Anterior cingulate cortex (tissue), 58 donors: ENCODE measurements around the gene HNRNPA3.
"Not testable (repeated sequence)": the region's sequence is repeated elsewhere in the genome, so short reads cannot be mapped to it uniquely, and the experiment has no call there.

Experiments used
- DNase-seq, 58 donors: peaks; one replicate each; lab custom pipeline; 2025; lab: John Stamatoyannopoulos, UW

The HNRNPA3 gene

DNA sequence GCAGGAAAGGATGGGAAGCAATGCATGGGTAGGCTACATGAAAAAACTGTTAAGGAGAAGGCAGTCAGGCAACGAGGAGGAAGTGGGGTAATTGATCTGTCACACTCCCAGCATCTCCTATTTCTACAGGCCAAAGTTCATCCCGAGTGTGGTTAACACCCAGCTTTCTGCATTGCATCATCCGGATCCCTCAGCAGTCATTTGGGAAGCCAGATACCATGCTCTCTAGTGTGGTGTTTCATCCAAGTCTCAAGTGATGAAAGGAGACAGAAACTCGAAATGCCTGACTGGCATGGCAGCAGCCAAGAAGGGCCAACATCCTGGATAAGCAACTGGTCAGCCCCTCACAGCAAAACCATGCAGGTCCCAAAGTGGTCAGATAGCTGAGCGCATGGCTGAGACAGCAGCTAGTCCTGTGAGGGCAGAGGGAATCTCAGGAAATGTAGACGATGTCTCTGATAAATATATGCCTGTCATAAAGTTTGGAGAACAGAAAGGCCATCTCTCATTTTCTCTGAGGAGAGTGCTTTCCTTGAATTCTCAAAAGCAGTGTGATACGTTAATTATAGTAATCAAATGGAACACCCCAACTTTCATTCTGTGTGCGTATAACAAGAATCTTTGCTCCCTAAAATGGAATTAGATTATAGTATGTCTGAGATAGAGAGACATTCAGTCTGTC lies 24.8 kb upstream of the HNRNPA3 start:
- no peak for DNase-seq

DNA sequence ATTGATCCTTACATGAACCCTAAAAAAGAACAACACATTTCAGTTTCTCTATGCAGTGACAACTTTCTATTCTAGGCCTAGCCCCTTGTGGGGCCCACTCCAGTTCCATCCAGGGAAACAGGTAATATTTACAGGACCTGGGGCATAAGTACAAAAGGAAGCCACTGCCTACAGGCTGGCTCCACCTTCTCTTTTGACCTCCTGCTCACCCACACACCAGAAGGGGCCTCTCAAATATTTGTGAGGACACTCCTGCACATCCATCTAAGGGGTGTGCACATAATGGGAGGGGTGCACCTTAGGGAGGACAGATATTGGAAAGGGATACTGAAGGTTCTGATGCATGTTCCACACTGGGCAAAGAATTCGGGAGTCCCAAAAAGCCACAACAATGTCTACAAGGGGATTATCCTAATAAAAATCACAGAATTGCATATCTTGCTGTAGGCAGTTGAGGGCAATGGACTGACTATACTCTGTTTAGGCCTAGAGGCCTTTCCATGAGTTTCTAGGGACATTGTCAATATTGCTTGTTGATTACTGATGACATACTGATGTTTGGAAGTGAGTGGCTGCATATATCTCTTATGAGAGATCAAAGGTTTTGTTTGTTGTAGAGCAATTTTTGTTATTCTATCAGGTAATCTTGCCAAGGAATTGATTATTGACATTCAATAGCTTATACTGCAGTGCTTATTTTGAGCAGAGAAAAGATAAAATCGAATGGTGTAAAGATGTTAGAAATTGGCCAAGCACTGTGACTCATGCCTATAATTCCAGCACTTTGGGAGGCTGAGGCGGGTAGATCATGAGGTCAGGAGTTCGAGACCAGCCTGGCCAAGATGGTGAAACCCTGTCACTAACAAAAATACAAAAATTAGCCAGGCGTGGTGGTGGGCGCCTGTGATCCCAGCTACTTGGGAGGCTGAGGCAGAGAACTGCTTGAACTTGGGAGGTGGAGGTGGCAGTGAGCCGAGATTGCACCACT lies 23.8 kb upstream of the HNRNPA3 start:
- DNase-seq = no peak

- no peak for DNase-seq
These were observed 21.7 kb upstream of the HNRNPA3 start for GRCh38 chr2:177190941-177191340.

DNA sequence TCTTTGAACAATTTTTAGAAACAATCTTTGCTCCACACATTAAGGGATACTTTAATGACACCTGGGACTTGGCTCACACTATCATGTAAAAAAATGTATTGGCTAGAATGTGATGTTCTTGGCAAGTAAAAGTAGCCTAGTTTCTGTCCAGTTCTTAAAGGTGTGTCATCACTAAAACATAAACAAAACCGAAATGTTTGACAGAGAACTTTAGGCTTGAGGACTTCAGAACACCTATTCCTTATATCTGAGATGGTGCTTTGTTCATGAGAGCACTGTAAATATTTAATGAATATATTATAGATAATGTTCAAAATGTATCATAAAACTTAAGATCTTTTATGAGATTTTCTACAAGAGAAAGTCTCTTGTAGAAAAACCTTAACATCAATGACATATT lies 19.8 kb upstream of the HNRNPA3 start:
- DNase-seq = no peak

DNA sequence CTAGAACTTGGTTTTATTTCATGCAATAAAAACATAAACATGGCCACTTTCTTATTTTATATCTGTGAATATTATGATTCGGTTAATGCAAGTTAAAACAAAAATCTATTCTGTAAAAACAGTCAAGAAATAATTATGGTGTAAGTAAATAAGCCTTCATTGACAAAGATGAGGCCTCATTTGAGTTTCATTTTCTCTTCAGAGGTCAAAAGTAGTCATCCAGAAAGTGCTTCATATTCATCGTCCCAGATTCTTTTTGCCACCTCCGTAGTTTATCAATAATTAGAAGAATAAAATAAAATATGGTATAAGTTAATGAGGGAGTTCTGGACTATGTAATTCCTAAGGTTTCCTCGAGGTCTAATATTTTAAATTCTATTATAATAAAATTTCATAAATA lies 19.4 kb upstream of the HNRNPA3 start:
- DNase-seq = no peak

DNA sequence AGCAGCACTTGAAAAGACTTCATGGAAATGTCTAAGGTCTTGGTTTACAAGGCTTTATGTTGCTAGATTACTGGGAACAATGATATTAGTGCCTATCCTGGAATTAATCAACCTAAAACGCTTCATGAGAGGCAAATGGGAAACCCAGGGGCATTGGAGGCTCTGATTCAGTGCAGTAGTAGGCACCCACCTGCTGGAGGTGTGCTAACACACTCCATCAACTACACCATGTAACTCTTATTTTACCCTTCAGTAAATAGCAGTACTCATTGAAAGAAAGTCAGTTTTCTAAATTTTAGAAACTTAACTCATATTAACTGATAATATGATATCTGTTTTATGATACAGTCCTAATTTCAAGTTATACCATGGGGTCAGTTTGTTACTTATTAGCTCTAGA lies 17.4 kb upstream of the HNRNPA3 start:
- DNase-seq = no peak

- DNase-seq = not testable (repeated sequence)
These were observed 12.2 kb upstream of the HNRNPA3 start for GRCh38 chr2:177200419-177200818.

- peak in 1 of 58 donors; percentile 2 for DNase-seq
These were observed 10.7 kb upstream of the HNRNPA3 start for GRCh38 chr2:177201919-177202346.

DNA sequence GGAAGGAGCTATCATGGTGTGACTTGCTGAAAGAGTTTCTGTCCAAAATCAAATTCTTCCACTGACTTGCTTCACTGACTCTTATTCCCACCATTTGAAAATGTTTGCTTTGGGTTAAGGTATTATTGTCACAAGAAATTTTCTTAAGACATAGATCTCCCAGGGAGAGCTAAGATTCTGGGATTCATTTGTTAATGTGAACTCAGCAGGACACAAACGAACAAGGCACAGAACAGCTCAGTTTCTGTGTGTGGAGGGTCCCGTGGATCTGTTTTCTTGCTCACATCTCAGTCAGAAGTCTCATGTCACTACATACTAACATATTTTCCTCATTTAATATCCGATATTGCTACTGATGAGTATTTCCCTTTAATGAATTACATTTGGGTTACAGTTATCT lies 8.2 kb upstream of the HNRNPA3 start:
- peak in 1 of 58 donors; percentile 23 for DNase-seq

GRCh38 chr2:177207101-177207500 lies 5.5 kb upstream of the HNRNPA3 start:
- DNase-seq = no peak

GRCh38 chr2:177211169-177211568 lies 1.4 kb upstream of the HNRNPA3 start:
- no peak for DNase-seq

DNA sequence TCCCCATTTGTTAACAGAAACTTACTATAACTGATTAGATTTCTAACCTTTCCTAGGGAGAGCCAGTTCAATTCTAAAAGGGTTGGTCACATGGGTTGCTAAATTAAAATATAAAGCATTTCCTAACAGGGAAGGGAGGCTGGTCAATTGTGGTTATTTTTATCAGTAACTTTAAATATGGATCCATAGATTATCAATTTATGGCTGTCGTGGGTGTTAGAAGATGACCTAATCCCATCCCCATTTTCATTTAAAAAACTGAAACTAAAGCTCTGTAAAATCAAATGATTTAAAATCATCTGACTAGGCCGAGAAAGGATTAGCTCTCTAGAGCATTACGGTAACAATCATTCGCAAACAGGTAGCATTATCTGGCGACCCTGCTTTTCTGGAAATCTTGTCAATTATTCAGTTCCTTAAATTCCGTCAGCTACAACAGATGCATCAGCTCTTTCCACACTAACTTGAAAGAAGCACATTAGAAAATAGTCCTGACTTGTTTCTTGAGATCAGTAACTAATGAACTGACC lies 953 bp upstream of the HNRNPA3 start:
- DNase-seq = no peak

DNA sequence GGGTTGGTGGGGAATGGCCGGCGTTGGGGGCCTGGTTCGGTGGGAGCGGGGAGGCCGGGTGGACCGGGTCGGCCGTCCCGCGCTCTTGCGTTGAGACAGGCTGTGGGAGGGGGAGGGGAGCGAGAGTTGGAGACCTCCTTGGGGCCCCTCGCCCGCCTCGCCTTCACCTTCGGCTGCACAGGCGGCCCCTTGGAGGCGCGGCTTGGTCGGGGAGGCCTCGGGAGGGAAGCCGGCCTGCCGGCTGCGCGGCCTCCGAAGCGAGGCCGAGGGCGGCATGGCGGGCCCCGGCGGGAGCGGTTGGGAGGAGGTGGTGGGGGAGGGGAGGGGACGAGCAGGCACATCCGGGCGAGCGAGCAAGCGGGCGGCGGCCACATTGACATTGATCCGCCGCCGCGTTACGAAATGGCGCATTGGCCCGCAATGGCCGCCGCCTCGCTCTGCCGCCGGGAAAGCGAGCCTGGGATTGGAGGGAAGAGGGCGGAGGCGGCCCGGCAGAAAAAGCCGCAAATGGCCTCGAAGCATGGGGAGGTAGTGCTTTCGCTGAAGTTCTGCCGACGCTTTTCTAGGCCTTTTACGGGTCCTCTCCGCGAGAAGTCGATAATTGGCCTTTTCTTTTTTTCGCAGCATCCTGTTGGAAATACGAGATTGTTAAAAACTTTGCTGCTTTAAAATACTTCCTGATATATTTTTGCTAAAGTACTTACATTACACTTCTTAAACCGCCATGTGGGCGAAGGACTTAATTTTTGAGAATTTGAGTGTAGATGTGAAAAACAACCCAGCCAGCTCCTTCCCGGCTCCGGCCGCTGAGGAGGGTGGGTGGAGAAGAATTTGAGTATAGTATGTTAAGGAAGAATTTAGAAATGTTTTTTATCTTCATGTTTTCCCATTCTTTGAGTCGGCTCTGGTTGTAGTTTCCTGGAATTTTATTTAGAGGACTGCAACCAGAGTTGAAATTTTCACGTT lies 580 bp downstream of the HNRNPA3 start:
- DNase-seq = peak in 57 of 58 donors; percentile 64 to 98 (median 85)

DNA sequence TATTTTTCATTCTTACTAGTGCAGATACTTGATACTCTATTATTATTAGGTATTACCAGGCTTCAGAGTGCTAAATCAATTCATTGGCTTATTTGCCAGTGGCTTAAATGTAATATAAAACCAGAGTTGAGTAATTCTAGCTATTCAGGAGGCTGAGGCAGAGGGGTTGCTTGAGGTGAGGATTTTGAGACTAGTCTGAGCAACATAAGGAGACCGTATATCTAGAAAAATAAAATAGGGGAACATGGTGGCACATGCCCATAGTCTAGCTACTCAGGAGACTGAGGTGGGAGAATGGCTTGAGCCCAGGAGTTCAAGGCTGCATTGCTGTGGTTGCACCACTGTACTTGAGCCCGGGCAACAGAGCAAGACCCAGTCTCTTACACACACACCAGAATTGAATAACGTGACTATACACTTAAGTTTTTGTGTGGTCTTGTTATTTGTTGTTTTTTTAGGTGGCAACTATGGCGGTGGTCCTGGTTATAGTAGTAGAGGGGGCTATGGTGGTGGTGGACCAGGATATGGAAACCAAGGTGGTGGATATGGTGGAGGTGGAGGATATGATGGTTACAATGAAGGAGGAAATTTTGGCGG lies 4.8 kb downstream of the HNRNPA3 start:
- no peak for DNase-seq

DNA sequence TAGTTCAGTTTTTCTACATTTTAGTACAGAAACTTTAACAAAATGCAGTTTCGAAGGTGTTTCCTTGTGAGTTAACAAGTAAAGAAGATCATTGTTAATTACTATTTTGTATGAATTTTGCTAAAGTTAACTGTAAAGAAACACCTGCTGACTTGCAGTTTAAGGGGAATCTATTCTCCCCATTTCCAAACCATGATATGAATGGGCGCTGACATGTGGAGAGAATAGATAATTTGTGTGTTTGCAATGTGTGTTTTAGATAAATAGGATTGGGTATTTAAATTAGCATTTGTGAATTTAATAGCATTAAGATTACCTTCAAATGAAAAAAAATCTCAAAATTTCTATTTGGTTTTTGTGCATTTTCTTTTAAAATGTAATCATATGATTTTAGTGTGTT lies 7.2 kb downstream of the HNRNPA3 start:
- not testable (repeated sequence) for DNase-seq

DNA sequence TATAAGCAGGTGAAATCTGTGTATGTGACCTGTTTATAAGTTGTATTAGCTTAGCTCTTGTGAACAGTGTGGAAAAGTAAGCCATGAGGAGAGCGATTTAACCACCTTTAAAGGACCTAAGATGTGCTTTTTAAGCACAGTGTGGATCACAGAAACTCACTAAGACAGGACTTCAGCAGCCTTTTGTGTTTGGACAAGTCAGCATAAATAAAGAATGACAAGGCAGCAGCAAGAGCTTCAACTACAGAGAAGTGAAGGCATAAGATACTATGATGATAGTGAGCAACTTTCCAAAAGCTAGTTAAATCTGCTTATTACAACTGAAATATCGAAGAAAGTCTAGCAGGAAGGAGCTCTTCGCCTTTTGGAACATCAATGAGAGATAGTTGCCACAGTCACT lies 8.9 kb downstream of the HNRNPA3 start:
- DNase-seq = no peak

- DNase-seq = no peak
These were observed 9.4 kb downstream of the HNRNPA3 start for GRCh38 chr2:177221970-177222369.

DNA sequence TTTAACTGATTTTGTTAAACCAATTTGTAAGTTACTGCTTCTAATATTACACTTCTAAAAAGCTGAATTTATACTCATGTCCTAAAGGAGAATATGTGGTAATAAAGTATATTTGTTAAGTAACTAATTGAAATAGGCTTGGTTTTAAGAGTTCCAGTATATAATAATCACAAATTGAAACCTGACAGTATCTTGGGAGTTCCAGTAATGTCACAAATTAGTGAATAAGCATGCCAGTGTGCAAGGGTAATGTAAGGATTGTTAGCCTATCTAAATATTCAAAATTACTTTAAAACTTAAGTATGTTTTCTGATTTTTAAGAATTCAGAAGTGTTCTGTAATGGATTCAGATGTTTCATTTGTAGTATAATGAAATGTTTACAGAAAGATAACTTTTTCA lies 10.8 kb downstream of the HNRNPA3 start:
- DNase-seq = not testable (repeated sequence)

GRCh38 chr2:177225965-177226360 lies 13.4 kb downstream of the HNRNPA3 start:
- DNase-seq = no peak
